Measurements from ENCODE around the gene BMP8B.
"Not testable (repeated sequence)": the region's sequence is repeated elsewhere in the genome, so short reads cannot be mapped to it uniquely, and the experiment has no call there.

GRCh38 chr1:39798859-39799769, 10.4 kb upstream of the BMP8B start:
- TF ChIP-seq, protein P1, sequence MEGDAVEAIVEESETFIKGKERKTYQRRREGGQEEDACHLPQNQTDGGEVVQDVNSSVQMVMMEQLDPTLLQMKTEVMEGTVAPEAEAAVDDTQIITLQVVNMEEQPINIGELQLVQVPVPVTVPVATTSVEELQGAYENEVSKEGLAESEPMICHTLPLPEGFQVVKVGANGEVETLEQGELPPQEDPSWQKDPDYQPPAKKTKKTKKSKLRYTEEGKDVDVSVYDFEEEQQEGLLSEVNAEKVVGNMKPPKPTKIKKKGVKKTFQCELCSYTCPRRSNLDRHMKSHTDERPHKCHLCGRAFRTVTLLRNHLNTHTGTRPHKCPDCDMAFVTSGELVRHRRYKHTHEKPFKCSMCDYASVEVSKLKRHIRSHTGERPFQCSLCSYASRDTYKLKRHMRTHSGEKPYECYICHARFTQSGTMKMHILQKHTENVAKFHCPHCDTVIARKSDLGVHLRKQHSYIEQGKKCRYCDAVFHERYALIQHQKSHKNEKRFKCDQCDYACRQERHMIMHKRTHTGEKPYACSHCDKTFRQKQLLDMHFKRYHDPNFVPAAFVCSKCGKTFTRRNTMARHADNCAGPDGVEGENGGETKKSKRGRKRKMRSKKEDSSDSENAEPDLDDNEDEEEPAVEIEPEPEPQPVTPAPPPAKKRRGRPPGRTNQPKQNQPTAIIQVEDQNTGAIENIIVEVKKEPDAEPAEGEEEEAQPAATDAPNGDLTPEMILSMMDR (IDR thresholded peaks at IDR 0.05): peak in 1 of 7 experiments; percentile 3
- not testable (repeated sequence) for TF ChIP-seq EP300 (IDR thresholded peaks at IDR 0.05)
